ENCODE data around the gene ZNF423. TPM values are rescaled to one million over a fixed set of nuclear protein-coding genes. Genes with fewer than 3 reads are reported as not detected.

ZNF423 gene
- polyA plus RNA-seq, 1 experiment, result 0.11 TPM

- Histone ChIP-seq H3K27ac (ENCODE audit: low read depth, low read length) (no peak overlapping the region), H3K4me3 (ENCODE audit: low read depth, low read length) (no peak overlapping the region), H3K27me3 (ENCODE audit: control insufficient read depth, insufficient read depth, low read length) (peaks cover 12% of the 10 kb centered on the region), H3K9me3 (ENCODE audit: control insufficient read depth, insufficient read depth, low read length) (no peaks in the 10 kb centered on the region)
- ChIA-PET CTCF (interaction anchor here (1.0 kb wide), 1 partner anchor 27 kb away, joined by 6 read pairs; no protein-coding TSS in a partner anchor), POLR2A (no interaction called here)
- TF ChIP-seq CTCF (IDR thresholded peaks at IDR 0.05; ENCODE audit: low read depth, low read length), result no peak
- DNase-seq (ENCODE audit: low read depth, low spot score), result no peak
Observed at GRCh38 chr16:49618955-49619354, 237.0 kb downstream of the ZNF423 start.

- H3K9me3 ChIP-seq (ENCODE audit: control insufficient read depth, insufficient read depth, low read length), result no peaks in the 10 kb centered on the region
- ChIA-PET POLR2A (no interaction called here), CTCF (interaction anchor here (1.0 kb wide), 1 partner anchor 28 kb away, joined by 6 read pairs; no protein-coding TSS in a partner anchor)
- H3K4me3 ChIP-seq (ENCODE audit: low read depth, low read length), result no peak overlapping the region
- no peak overlapping the region for H3K27ac ChIP-seq (ENCODE audit: low read depth, low read length)
- peaks cover 17% of the 10 kb centered on the region for H3K27me3 ChIP-seq (ENCODE audit: control insufficient read depth, insufficient read depth, low read length)
- DNase-seq (ENCODE audit: low read depth, low spot score), result no peak
- no peak for TF ChIP-seq CTCF (IDR thresholded peaks at IDR 0.05; ENCODE audit: low read depth, low read length)
Observed at GRCh38 chr16:49617710-49618330, 238.1 kb downstream of the ZNF423 start.

GRCh38 chr16:49617016-49617629, 238.8 kb downstream of the ZNF423 start:
- Histone ChIP-seq H3K4me3 (ENCODE audit: low read depth, low read length) (no peak overlapping the region), H3K27me3 (ENCODE audit: control insufficient read depth, insufficient read depth, low read length) (peaks cover 17% of the 10 kb centered on the region), H3K27ac (ENCODE audit: low read depth, low read length) (no peak overlapping the region), H3K9me3 (ENCODE audit: control insufficient read depth, insufficient read depth, low read length) (no peaks in the 10 kb centered on the region)
- DNase-seq (ENCODE audit: low read depth, low spot score), result no peak
- ChIA-PET POLR2A (no interaction called here), CTCF (interaction anchor here (1.0 kb wide), 1 partner anchor 25 kb away, joined by 3 read pairs; no protein-coding TSS in a partner anchor)
- TF ChIP-seq CTCF (IDR thresholded peaks at IDR 0.05; ENCODE audit: low read depth, low read length), result no peak

- CTCF ChIA-PET, result no interaction called here
Observed at GRCh38 chr16:49615576-49615975, 240.3 kb downstream of the ZNF423 start.

More at GRCh38 chr16:49615576-49615975, 240.3 kb downstream of the ZNF423 start:
- Histone ChIP-seq H3K27me3 (ENCODE audit: control insufficient read depth, insufficient read depth, low read length) (peaks cover 17% of the 10 kb centered on the region), H3K9me3 (ENCODE audit: control insufficient read depth, insufficient read depth, low read length) (no peaks in the 10 kb centered on the region), H3K27ac (ENCODE audit: low read depth, low read length) (no peak overlapping the region), H3K4me3 (ENCODE audit: low read depth, low read length) (no peak overlapping the region)
- POLR2A ChIA-PET, result no interaction called here
- DNase-seq (ENCODE audit: low read depth, low spot score), result no peak
- TF ChIP-seq CTCF (IDR thresholded peaks at IDR 0.05; ENCODE audit: low read depth, low read length), result no peak
